ENCODE measurements around the gene SPATA20. TPM values are rescaled to one million over a fixed set of nuclear protein-coding genes. Genes with fewer than 3 reads are reported as not detected.

SPATA20 gene
- total and polyA plus RNA-seq, 2 of the 13 experiments (the other 11 are each of a cell fraction or from before 2014, with no cell fraction given), result 36.1 to 64.8 TPM

GRCh38 chr17:50534222-50534978 is 12.6 kb upstream of the SPATA20 start:
- 67% methylated on average over 18 of the region's 24 CpGs for WGBS (ENCODE audit: low lambda C conversion rate)
- no peaks in the 10 kb centered on the region for H3K9me3 ChIP-seq (ENCODE audit: low read length)
- ChIA-PET POLR2A (interaction anchor here (3.1 to 3.8 kb wide), 2 partner anchors 8 to 16 kb away, joined by 14 to 40 read pairs; no protein-coding TSS in a partner anchor), CTCF (ENCODE audit: low intra/inter-chr PET ratio, low total read pairs) (no interaction called here)
- FAIRE-seq, result peak; percentile 40
- no TSS peak for BruUV-seq (replicated peaks)
- H3K27me3 ChIP-seq (ENCODE audit: control insufficient read depth in 1 of 2, insufficient read depth in 2 of 2, low read length in 2 of 2), result peaks cover 5 to 33% of the 10 kb centered on the region in 2 experiments; a peak in 4 of 5 replicates
- DNase-seq (ENCODE audit: low spot score), result no peak
- no peak overlapping the region for H3K9ac ChIP-seq (ENCODE audit: insufficient read depth, low read depth, low read length)
- H4K20me1 ChIP-seq (ENCODE audit: insufficient read depth, low read length), result no peaks in the 10 kb centered on the region
- H3K79me2 ChIP-seq (ENCODE audit: insufficient read depth, low read length), result no peaks in the 10 kb centered on the region
- no peak overlapping the region; a peak in 1 of 6 replicates for H3K4me3 ChIP-seq (replicated peaks in 1 of 3; ENCODE audit: insufficient read depth in 1 of 3, low read depth in 2 of 3, low read length in 3 of 3)
- in situ Hi-C loops (cut with HindIII; ENCODE audit: extremely low pct_ligation_motif_present, low pct_unique_long_range_greater_than_20kb), result no loop called here
- no peak overlapping the region; the same call in 1 of the 2 replicates for H3K4me2 ChIP-seq (ENCODE audit: low read depth, low read length)
- H3K4me1 ChIP-seq (ENCODE audit: insufficient read depth, low read length), result peaks cover 72% of the 10 kb centered on the region
- H3K36me3 ChIP-seq (replicated peaks in 1 of 2; ENCODE audit: control insufficient read depth in 1 of 2, insufficient read depth in 2 of 2, low read length in 2 of 2), result no peaks in the 10 kb centered on the region
- no peak overlapping the region for H3K27ac ChIP-seq (ENCODE audit: extremely low read length, insufficient read depth, low read length)
- no peak overlapping the region for H2AFZ ChIP-seq (ENCODE audit: low read length)
- peak; percentile 68 for ATAC-seq
- intact Hi-C loops (cut with micrococcal nuclease; ENCODE audit: unreplicated experiment), result no loop called here
- no peak for TF ChIP-seq ARHGAP35 (CRISPR knock-in tag; IDR thresholded peaks at IDR 0.05; ENCODE audit: borderline replicate concordance)
- peak; percentile 61 for TF ChIP-seq XRCC5 (optimal IDR thresholded peaks at IDR 0.05; ENCODE audit: low read length)
- no peak for TF ChIP-seq ZBTB40 (IDR thresholded peaks at IDR 0.05)
- TF ChIP-seq ZBTB40 (CRISPR knock-in tag; IDR thresholded peaks at IDR 0.05), result no peak
- no peak for TF ChIP-seq SP1 (IDR thresholded peaks at IDR 0.05)
- peak; percentile 35; the same call in 1 of the 2 replicates for TF ChIP-seq SP1 (CRISPR knock-in tag; IDR thresholded peaks at IDR 0.05)
- TF ChIP-seq ZNF12 (CRISPR knock-in tag; IDR thresholded peaks at IDR 0.05), result no peak

All from HepG2 (cell line).